ENCODE measurements around the gene RHBDF1. TPM values are rescaled to one million over a fixed set of nuclear protein-coding genes. Genes with fewer than 3 reads are reported as not detected.
"Not testable (repeated sequence)": the region's sequence is repeated elsewhere in the genome, so short reads cannot be mapped to it uniquely, and the experiment has no call there.

Gene RHBDF1
- total and polyA plus RNA-seq, 3 experiments from 2014 or later = 0.53 to 0.59 TPM; not detected in 1

GRCh38 chr16:41439-42068, 30.9 kb downstream of the RHBDF1 start:
- peaks cover 16% of the 10 kb centered on the region for H3K36me3 ChIP-seq (ENCODE audit: insufficient read depth, low read length)
- Mint-ChIP-seq H3K4me3 (no peak overlapping the region), H3K27me3 (no peaks in the 10 kb centered on the region), H3K27ac (peak overlapping the region in 3 of 8 donors; percentile 42 to 72 (median 63)), H3K4me1 (peaks cover 33 to 49% (median 42%) of the 10 kb centered on the region in 3 donors), H3K36me3 (peaks cover 0 to 49% (median 13%) of the 10 kb centered on the region in 3 donors), H3K9me3 (no peaks in the 10 kb centered on the region)
- peaks cover 12% of the 10 kb centered on the region for H3K4me1 ChIP-seq (ENCODE audit: insufficient read depth, low read length)
- H3K4me3 ChIP-seq (ENCODE audit: low read length) = no peak overlapping the region
- H3K27ac ChIP-seq (ENCODE audit: low read depth, low read length) = no peak overlapping the region
- H3K9me3 ChIP-seq (ENCODE audit: low read length) = no peaks in the 10 kb centered on the region
- no peaks in the 10 kb centered on the region for H3K27me3 ChIP-seq (ENCODE audit: insufficient read depth, low read length, poor library complexity, severe bottlenecking)
- ChIA-PET POLR2A (no interaction called here), CTCF (interaction anchor here (0.8 kb wide), 1 partner anchor 24 kb away, joined by 3 read pairs; no protein-coding TSS in a partner anchor)
- DNase-seq = no peak

DNA sequence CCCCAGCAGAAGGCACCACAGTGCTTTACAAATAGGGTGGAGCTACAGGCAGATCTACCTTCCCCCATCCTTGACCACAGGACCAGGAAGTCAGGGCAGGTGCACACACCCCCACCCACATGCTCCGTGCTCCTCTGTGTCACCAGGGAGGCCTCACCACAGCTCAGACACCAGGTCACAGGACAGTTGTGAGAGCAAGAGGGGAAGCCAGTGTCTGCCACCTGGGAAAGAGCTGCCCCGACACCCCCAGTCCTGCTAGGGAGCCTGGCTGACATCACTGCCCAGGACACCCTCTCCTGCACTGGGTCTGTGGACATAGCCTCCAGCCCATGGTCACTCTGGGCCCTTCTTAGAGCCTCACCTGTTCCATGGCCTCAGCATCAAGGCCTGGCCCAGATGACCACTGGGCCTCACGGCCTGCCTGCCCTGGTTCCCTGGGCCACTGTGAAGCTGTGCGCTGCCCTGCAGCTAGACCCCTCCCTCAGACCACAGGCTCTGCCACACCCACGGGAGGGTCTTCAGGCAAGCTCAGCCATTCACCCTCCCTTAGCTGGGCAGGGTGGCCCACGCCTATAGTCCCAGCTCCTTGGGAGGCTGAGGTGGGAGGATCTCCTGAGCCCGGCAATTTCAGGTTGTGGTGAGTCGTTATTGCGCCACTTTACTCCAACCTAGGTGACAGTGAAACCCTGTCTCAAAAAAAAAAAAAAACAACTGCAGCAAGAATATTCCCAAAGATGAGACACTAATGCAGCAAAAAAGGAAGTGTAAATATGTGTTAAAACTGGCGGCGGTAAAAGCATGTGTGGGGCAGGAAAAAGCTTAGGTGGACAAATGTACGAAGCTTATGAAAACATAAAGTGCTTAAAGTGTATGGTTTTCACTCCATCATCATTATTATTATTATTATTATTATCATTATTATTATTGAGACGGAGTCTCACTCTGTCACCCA, 33.2 kb downstream of the RHBDF1 start:
- Mint-ChIP-seq H3K27me3 (no peaks in the 10 kb centered on the region), H3K9me3 (no peaks in the 10 kb centered on the region), H3K4me1 (peaks cover 34 to 49% (median 41%) of the 10 kb centered on the region in 3 donors), H3K36me3 (peaks cover 0 to 29% (median 12%) of the 10 kb centered on the region in 3 donors), H3K4me3 (peak overlapping the region in 4 of 7 donors; percentile 15 to 61 (median 43)), H3K27ac (peak overlapping the region; percentile 75 to 92 (median 88))
- no peaks in the 10 kb centered on the region for H3K27me3 ChIP-seq (ENCODE audit: insufficient read depth, low read length, poor library complexity, severe bottlenecking)
- peaks cover under 1% of the 10 kb centered on the region for H3K36me3 ChIP-seq (ENCODE audit: insufficient read depth, low read length)
- no peak overlapping the region for H3K4me3 ChIP-seq (ENCODE audit: low read length)
- H3K9me3 ChIP-seq (ENCODE audit: low read length) = no peaks in the 10 kb centered on the region
- POLR2A ChIA-PET = interaction anchor here (1.1 kb wide), 1 partner anchor 14 kb away, joined by 5 read pairs; the partner anchor contains the start of genes POLR3K and SNRNP25
- H3K4me1 ChIP-seq (ENCODE audit: insufficient read depth, low read length) = peaks cover 12% of the 10 kb centered on the region
- peak overlapping the region; percentile 38 for H3K27ac ChIP-seq (ENCODE audit: low read depth, low read length)
- CTCF ChIA-PET = interaction anchor here (1.4 to 2.1 kb wide), 3 partner anchors 10 to 58 kb away, joined by 3 to 10 read pairs (median 4); no protein-coding TSS in a partner anchor
- peak; percentile 32 to 81 (median 52) for DNase-seq

GRCh38 chr16:38206-38605, 34.2 kb downstream of the RHBDF1 start:
- not testable (repeated sequence) for H3K9me3 Mint-ChIP-seq; H3K36me3 ChIP-seq (ENCODE audit: insufficient read depth, low read length); H3K4me3 ChIP-seq (ENCODE audit: low read length); DNase-seq; H3K27me3 Mint-ChIP-seq; H3K27ac ChIP-seq (ENCODE audit: low read depth, low read length); H3K27me3 ChIP-seq (ENCODE audit: insufficient read depth, low read length, poor library complexity, severe bottlenecking); H3K4me3 Mint-ChIP-seq; H3K9me3 ChIP-seq (ENCODE audit: low read length)
- ChIA-PET POLR2A (interaction anchor here (1.1 kb wide), 1 partner anchor 15 kb away, joined by 5 read pairs; the partner anchor contains the start of genes POLR3K and SNRNP25), CTCF (interaction anchor here (1.5 to 2.1 kb wide), 2 partner anchors 27 to 59 kb away, joined by 4 to 10 read pairs; no protein-coding TSS in a partner anchor)
- H3K4me1 Mint-ChIP-seq = peaks cover 30 to 48% (median 42%) of the 10 kb centered on the region in 3 donors
- peaks cover 0 to 22% (median 6%) of the 10 kb centered on the region in 3 donors for H3K36me3 Mint-ChIP-seq
- peaks cover 12% of the 10 kb centered on the region for H3K4me1 ChIP-seq (ENCODE audit: insufficient read depth, low read length)
- H3K27ac Mint-ChIP-seq = peak overlapping the region in 5 of 8 donors; percentile 40 to 89 (median 68)

DNA sequence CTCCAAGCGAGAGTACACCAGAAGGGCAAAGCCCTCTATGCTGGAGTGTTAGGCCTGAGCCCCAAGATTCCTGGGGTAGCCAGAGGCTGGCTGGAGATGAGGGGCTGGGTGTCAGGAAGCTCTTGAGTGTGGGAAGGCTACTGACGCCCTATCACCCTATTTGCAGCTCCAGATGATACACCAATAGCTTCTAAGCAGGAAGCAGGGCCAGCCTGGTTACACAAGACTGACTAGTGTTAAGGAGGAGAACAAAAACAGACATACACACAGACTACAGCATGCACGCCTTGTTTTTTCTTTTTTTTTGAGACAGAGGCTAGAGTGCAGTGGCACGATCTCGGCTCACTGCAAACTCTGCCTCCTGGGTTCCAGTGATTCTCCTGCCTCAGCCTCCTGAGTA, 34.9 kb downstream of the RHBDF1 start:
- ChIA-PET POLR2A (no interaction called here), CTCF (no interaction called here)
- peaks cover 24 to 41% (median 37%) of the 10 kb centered on the region in 3 donors for H3K4me1 Mint-ChIP-seq
- no peaks in the 10 kb centered on the region for H3K36me3 ChIP-seq (ENCODE audit: insufficient read depth, low read length)
- no peak overlapping the region for H3K4me3 Mint-ChIP-seq
- H3K4me1 ChIP-seq (ENCODE audit: insufficient read depth, low read length) = peaks cover 12% of the 10 kb centered on the region
- no peak overlapping the region for H3K27ac Mint-ChIP-seq
- peaks cover 0 to 15% (median 0%) of the 10 kb centered on the region in 3 donors for H3K36me3 Mint-ChIP-seq
- no peak overlapping the region for H3K27ac ChIP-seq (ENCODE audit: low read depth, low read length)
- H3K9me3 ChIP-seq (ENCODE audit: low read length) = no peaks in the 10 kb centered on the region
- H3K9me3 Mint-ChIP-seq = no peaks in the 10 kb centered on the region
- no peaks in the 10 kb centered on the region for H3K27me3 ChIP-seq (ENCODE audit: insufficient read depth, low read length, poor library complexity, severe bottlenecking)
- H3K27me3 Mint-ChIP-seq = no peaks in the 10 kb centered on the region
- no peak for DNase-seq
- no peak overlapping the region for H3K4me3 ChIP-seq (ENCODE audit: low read length)

- ChIA-PET CTCF (no interaction called here), POLR2A (no interaction called here)
- Mint-ChIP-seq H3K27me3 (no peaks in the 10 kb centered on the region), H3K27ac (peak overlapping the region in 3 of 8 donors; percentile 17 to 83 (median 70)), H3K4me1 (peaks cover 16 to 33% (median 28%) of the 10 kb centered on the region in 3 donors), H3K36me3 (peaks cover 0 to 6% (median 0%) of the 10 kb centered on the region in 3 donors), H3K4me3 (peak overlapping the region in 1 of 7 donors; percentile 29), H3K9me3 (no peaks in the 10 kb centered on the region)
- no peak overlapping the region for H3K27ac ChIP-seq (ENCODE audit: low read depth, low read length)
- H3K9me3 ChIP-seq (ENCODE audit: low read length) = no peaks in the 10 kb centered on the region
- peaks cover 12% of the 10 kb centered on the region for H3K4me1 ChIP-seq (ENCODE audit: insufficient read depth, low read length)
- H3K36me3 ChIP-seq (ENCODE audit: insufficient read depth, low read length) = no peaks in the 10 kb centered on the region
- no peak for DNase-seq
- no peak overlapping the region for H3K4me3 ChIP-seq (ENCODE audit: low read length)
- H3K27me3 ChIP-seq (ENCODE audit: insufficient read depth, low read length, poor library complexity, severe bottlenecking) = no peaks in the 10 kb centered on the region
Observed at GRCh38 chr16:36336-36984, 36.0 kb downstream of the RHBDF1 start.

GRCh38 chr16:35678-36305, 36.6 kb downstream of the RHBDF1 start:
- H3K36me3 ChIP-seq (ENCODE audit: insufficient read depth, low read length) = no peaks in the 10 kb centered on the region
- no peak overlapping the region for H3K27ac ChIP-seq (ENCODE audit: low read depth, low read length)
- peaks cover 12% of the 10 kb centered on the region for H3K4me1 ChIP-seq (ENCODE audit: insufficient read depth, low read length)
- Mint-ChIP-seq H3K4me3 (peak overlapping the region in 1 of 7 donors; percentile 29), H3K27me3 (no peaks in the 10 kb centered on the region), H3K4me1 (peaks cover 16 to 28% (median 27%) of the 10 kb centered on the region in 3 donors), H3K9me3 (no peaks in the 10 kb centered on the region), H3K36me3 (peaks cover 0 to 4% (median 0%) of the 10 kb centered on the region in 3 donors), H3K27ac (peak overlapping the region in 2 of 8 donors; percentile 17 to 61)
- CTCF ChIA-PET = interaction anchor here (1.9 kb wide), 1 partner anchor 18 kb away, joined by 4 read pairs; the partner anchor contains the start of genes POLR3K and SNRNP25
- no peak for DNase-seq
- no peak overlapping the region for H3K4me3 ChIP-seq (ENCODE audit: low read length)
- POLR2A ChIA-PET = no interaction called here
- no peaks in the 10 kb centered on the region for H3K27me3 ChIP-seq (ENCODE audit: insufficient read depth, low read length, poor library complexity, severe bottlenecking)
- no peaks in the 10 kb centered on the region for H3K9me3 ChIP-seq (ENCODE audit: low read length)

- H3K9me3 ChIP-seq (ENCODE audit: low read length) = no peaks in the 10 kb centered on the region
- H3K36me3 ChIP-seq (ENCODE audit: insufficient read depth, low read length) = no peaks in the 10 kb centered on the region
- no peak for DNase-seq
- Mint-ChIP-seq H3K4me1 (peaks cover 16 to 28% (median 26%) of the 10 kb centered on the region in 3 donors), H3K27me3 (no peaks in the 10 kb centered on the region), H3K4me3 (no peak overlapping the region), H3K27ac (no peak overlapping the region), H3K9me3 (no peaks in the 10 kb centered on the region), H3K36me3 (peaks cover 0 to 4% (median 0%) of the 10 kb centered on the region in 3 donors)
- H3K4me1 ChIP-seq (ENCODE audit: insufficient read depth, low read length) = peaks cover 12% of the 10 kb centered on the region
- no peaks in the 10 kb centered on the region for H3K27me3 ChIP-seq (ENCODE audit: insufficient read depth, low read length, poor library complexity, severe bottlenecking)
- H3K27ac ChIP-seq (ENCODE audit: low read depth, low read length) = no peak overlapping the region
- H3K4me3 ChIP-seq (ENCODE audit: low read length) = no peak overlapping the region
- ChIA-PET POLR2A (no interaction called here), CTCF (interaction anchor here (1.9 kb wide), 1 partner anchor 19 kb away, joined by 4 read pairs; the partner anchor contains the start of genes POLR3K and SNRNP25)
Observed at GRCh38 chr16:35011-35677, 37.3 kb downstream of the RHBDF1 start.

Measured in CD8-positive, alpha-beta memory T cell (primary cell).